ENCODE results near the gene ZRANB1.

The ZRANB1 gene

DNA sequence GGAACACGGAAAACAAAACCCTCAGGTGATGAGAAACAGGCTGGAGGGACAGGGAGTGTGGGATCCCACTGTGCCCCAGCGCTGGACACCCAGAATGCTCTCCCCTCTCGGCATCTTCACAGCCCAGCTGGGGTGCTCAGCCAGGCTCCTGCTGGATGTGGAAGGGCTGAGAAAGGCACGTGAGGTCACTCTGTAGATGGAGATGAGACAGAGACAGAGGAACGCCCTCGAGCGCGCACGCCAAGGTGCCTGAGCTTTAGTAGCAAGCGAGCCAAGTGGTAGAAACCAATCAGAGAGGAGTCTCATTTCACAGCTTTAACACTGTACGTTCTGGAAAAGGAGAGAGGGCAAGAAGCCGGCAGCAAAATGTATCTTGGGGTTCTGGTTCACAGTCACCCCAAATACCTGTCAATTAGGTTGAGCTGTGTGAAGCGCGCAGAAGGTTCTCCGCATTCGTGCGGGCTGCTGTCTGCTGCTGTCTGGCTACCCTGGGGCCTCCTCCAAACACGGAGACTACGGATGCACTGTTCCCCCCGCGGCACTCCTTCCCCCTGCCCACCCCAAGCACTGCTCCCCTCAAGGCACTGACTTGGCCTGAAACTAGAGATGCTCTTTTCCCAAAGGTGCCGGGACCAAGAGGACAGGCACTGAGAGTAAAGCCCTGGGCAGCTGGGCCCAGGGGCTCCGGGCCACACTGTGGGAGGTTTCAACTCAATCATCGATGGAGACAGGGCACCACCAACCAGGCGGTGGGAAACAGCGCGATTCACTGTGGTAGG lies 91.4 kb downstream of the ZRANB1 start:
- no peak for DNase-seq (ENCODE audit: low read depth in 2 of 2, low spot score in 1 of 2)

DNA sequence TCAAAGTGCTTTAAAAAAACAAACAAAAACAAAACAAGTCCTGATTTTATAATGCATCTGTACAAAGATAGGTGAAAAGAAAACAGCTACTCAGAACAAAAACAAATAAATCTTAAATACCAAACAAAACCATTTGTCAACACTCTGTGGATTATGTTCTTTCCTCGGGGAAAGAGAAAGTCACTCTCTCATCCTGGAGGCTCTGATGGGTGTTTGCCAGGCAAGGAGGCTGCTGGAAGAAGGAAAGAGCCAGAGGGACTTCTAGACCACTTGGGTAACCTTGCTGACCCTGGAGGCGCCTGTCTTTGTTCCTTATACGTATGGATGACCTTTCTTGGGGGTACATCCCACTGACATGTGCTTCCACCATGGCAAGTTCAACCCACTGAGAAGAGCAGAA lies 92.8 kb downstream of the ZRANB1 start:
- DNase-seq (ENCODE audit: low read depth in 2 of 2, low spot score in 1 of 2): no peak

GRCh38 chr10:125035136-125035535 lies 93.2 kb downstream of the ZRANB1 start:
- no peak for DNase-seq (ENCODE audit: low read depth in 2 of 2, low spot score in 1 of 2)

GRCh38 chr10:125035588-125036295 lies 93.8 kb downstream of the ZRANB1 start:
- DNase-seq (ENCODE audit: low read depth in 2 of 2, low spot score in 1 of 2): no peak

DNA sequence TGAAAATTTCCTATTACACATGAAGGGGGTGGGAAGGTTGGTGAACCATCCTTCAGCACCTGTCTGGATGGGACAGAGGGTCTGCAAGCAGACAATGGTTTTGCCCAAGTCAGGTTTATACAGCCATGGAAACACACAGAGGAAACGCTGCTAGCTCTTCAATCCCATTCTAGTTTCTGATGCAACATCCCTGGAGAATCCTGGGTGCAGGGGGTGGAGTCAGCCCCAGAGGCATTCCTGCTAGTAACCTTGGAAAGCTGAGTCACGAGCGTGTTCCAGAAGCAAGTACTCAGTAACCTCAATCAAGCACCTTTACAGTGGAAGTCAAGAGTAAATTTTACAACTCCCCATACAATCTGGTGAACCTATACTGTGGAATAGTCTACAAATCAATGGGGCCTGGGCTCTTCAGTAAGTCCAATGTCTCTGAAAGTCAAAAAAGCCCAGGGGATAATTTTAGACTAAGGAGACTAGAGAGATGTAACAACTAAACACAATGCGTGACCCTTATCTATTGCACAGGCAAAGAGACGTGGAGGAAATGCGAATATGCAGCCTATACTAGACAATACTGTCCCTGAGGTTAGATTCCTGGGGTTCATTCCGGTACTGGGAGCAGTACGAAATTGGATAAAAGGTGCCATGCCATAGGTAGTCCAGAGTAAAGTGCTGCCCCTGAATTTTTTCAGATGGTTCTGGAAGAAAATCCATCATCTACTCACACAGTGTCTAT lies 95.4 kb downstream of the ZRANB1 start:
- no peak for DNase-seq (ENCODE audit: low read depth in 2 of 2, low spot score in 1 of 2)
